ENCODE data around the gene MYL1.

MYL1 gene
- 0 reads per million in 4 experiments for total RNA-seq

- no peak for DNase-seq
These were observed at the start of gene MYL1 for GRCh38 chr2:210315015-210315788. TSS of gene MYL1 (minus strand) at chr2:210315174. CDS start at chr2:210315042, 132 bp downstream.

- no peak for DNase-seq
These were observed 48.9 kb upstream of the MYL1 start for GRCh38 chr2:210363876-210364275.

GRCh38 chr2:210363261-210363660 is 48.3 kb upstream of the MYL1 start:
- DNase-seq: no peak

- no peak for DNase-seq
These were observed 45.4 kb upstream of the MYL1 start for GRCh38 chr2:210360412-210360811.

- DNase-seq: no peak
These were observed 42.0 kb upstream of the MYL1 start for GRCh38 chr2:210356944-210357343.

GRCh38 chr2:210337159-210337558 is 22.2 kb upstream of the MYL1 start:
- no peak for DNase-seq

GRCh38 chr2:210324906-210325305 is 9.9 kb upstream of the MYL1 start:
- no peak for DNase-seq

GRCh38 chr2:210324458-210324857 is 9.5 kb upstream of the MYL1 start:
- no peak for DNase-seq

GRCh38 chr2:210323003-210323402 is 8.0 kb upstream of the MYL1 start:
- DNase-seq: no peak

- no peak for DNase-seq
These were observed 3.9 kb upstream of the MYL1 start for GRCh38 chr2:210318891-210319290.

GRCh38 chr2:210318486-210318885 is 3.5 kb upstream of the MYL1 start:
- no peak for DNase-seq

- DNase-seq: no peak
These were observed 4.4 kb downstream of the MYL1 start for GRCh38 chr2:210310550-210310949.

- no peak for DNase-seq
These were observed 5.3 kb downstream of the MYL1 start for GRCh38 chr2:210309548-210310233.

GRCh38 chr2:210303498-210303897 is 11.5 kb downstream of the MYL1 start:
- DNase-seq: no peak

GRCh38 chr2:210302326-210302725 is 12.6 kb downstream of the MYL1 start:
- no peak for DNase-seq

- no peak for DNase-seq
These were observed 15.1 kb downstream of the MYL1 start for GRCh38 chr2:210299866-210300373.

GRCh38 chr2:210288408-210288807 is 26.6 kb downstream of the MYL1 start:
- no peak for DNase-seq

GRCh38 chr2:210287301-210287700 is 27.7 kb downstream of the MYL1 start:
- no peak for DNase-seq

GRCh38 chr2:210286123-210286680 is 28.8 kb downstream of the MYL1 start:
- no peak for DNase-seq

GRCh38 chr2:210277133-210277532 is 37.8 kb downstream of the MYL1 start:
- no peak for DNase-seq

- DNase-seq: no peak
These were observed 43.7 kb downstream of the MYL1 start for GRCh38 chr2:210271300-210271699.

- no peak for DNase-seq
These were observed 45.8 kb downstream of the MYL1 start for GRCh38 chr2:210269148-210269547.

- DNase-seq: no peak
These were observed 46.7 kb downstream of the MYL1 start for GRCh38 chr2:210268281-210268680.

GRCh38 chr2:210267698-210268097 is 47.3 kb downstream of the MYL1 start:
- no peak for DNase-seq
